HG03571 (cell line): ENCODE results near the gene MGLL.
"Not testable (repeated sequence)": the region's sequence is repeated elsewhere in the genome, so short reads cannot be mapped to it uniquely, and the experiment has no call there.

ENCODE experiments used
- ATAC-seq: cut with Tn5 transposase; IDR thresholded peaks from one replicate; pipeline ENCODE4 v1.9.1; 2021; ENCODE audit not compliant: unreplicated experiment

Gene MGLL

DNA sequence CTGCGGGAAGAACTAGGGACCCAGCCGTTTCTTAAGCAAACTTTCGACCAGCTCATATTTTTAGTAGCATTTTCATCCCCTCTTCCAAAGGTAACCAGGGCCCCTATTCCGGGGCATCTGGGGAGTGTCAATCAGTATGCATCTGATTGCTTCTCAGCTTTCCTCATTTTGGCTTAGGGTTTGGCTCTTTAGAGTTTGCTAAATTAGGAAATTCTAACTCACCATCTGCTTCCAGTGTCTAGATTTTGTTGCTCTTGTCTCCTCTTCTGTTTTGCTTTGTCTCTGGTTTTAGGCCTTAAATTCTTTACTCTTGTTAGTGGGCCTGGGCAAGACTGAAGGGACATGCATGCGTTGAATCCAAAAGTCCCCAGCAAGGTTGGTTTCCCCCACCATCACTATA lies 159.2 kb downstream of the MGLL start:
- no peak for ATAC-seq

DNA sequence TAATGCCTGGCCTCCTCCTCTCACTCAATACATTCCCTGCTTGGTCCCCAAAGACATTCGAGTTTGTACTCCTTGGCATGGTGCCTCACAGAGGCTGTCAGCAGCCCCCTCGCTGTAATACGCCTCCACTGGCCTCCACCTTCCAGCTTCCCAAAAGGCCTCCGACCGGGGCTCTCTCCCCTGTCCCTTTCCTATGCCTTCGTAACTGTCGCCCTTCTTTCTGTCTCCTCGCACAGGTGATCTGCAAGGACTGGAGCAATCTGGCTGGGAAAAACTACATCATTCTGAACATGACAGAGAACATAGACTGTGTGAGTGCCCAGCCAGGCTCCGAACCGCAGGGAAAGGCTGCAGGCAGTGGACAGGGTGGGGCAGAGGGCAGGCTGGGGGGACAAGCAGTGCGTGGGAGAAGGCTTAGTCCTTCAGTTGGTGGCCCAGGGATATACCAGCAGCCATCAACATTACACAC lies 160.3 kb downstream of the MGLL start:
- no peak for ATAC-seq

DNA sequence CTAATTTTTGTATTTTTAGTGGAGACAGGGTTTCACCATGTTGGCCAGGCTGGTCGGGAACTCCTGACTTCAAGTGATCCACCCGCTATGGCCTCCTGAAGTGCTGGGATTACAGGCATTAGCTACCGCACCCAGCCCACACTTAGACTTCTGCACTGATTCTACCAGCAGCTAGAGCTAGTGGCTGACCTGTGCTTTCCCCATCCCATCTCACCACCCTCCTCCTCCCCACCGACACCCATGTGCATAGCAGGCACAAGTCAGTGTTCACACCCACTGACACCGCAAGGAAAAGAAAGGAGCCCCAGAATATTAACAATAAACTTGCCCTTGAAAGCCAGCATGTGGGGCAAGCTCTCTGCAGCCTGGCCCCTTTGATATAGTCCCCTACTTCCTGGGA lies 160.7 kb downstream of the MGLL start:
- no peak for ATAC-seq

DNA sequence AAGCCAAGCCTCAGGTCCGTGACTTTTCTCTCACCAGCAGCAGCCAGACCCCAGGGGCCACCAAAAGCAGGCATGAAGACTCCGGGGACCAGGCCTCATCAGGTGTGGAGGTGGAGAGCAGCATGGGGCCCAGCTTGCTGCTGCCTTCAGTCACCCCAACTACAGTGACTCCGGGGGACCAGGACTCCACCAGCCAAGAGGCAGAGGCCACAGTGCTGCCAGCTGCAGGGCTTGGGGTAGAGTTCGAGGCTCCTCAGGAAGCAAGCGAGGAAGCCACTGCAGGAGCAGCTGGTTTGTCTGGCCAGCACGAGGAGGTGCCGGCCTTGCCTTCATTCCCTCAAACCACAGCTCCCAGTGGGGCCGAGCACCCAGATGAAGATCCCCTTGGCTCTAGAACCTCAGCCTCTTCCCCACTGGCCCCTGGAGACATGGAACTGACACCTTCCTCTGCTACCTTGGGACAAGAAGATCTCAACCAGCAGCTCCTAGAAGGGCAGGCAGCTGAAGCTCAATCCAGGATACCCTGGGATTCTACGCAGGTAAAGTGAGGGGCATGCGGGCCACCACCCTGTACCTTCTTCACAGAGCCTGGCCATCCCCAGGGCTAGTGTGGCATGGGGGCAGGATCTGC lies 161.6 kb downstream of the MGLL start:
- ATAC-seq: no peak

DNA sequence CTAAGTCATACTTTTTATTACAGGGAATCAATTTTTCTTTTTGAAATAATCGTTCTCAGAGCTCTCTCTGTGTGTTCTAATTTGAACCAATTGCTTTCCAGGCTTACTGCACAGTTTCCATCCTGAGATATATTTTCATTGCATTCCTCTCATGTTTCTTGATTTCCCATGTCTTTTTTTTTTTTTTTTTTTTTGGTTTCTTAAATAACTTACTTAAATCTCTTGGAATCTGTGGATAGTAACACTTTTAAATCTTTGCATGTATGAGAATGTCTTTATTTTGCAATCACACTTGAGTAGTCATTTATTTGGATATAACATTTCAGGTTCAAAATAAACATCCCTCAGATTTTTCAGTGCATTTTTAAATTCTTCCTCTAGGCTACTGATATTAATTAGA lies 164.1 kb downstream of the MGLL start:
- no peak for ATAC-seq

DNA sequence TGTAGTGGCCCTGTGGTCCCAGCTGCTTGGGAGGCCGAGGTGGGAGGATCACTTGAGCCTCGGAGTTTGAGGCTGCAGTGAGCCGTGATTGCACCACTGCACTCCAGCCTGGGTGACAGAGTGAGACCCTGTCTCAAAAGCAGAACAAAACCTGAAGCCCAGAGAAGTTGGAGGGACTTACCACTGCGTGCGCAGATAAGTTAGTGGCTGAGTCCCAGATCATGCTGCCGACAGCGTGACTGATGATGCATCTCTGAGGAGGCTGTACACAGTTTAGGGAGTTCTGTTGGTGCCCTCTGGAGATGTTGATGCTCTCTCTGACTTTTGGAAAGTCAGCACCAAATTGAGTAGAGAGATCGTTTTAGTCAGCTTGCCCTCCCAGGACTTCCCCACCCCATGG lies 165.4 kb downstream of the MGLL start:
- no peak for ATAC-seq

DNA sequence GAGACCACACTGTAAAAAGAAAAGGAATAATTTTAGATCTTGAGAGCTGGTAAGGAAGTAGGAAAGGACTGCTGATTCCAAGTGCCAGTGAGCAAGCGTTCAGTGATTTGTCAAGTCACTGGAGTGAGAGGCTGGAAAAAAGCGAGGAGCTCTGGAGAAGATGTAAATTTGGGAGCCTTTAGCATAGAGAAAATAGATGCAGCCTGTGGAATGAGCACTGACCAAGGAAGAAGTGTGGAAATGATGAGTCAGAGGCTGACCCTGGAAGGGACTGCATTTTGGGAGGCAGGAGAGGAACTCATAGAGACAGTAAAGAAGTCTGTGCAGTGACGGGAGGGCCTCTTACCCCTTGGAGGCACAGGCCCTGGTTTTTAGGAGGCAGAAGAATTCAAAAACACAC lies 166.7 kb downstream of the MGLL start:
- no peak for ATAC-seq

DNA sequence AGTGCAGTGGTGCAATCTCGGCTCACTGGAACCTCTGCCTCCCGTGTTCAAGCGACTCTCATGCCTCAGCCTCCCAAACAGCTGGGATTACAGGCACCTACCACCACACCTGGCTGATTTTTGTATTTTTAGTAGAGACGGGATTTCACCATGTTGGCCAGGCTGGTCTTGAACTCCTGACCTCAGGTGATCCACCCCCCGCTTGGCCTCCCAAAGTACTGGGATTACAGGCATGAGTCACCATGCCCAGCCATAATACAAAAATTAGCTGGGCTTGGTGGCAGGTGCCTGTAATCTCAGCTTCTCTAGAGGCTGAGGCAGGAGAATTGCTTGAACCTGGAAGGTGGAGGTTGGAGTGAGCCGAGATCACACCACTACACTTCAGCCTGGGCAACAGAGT lies 167.3 kb downstream of the MGLL start:
- not testable (repeated sequence) for ATAC-seq

DNA sequence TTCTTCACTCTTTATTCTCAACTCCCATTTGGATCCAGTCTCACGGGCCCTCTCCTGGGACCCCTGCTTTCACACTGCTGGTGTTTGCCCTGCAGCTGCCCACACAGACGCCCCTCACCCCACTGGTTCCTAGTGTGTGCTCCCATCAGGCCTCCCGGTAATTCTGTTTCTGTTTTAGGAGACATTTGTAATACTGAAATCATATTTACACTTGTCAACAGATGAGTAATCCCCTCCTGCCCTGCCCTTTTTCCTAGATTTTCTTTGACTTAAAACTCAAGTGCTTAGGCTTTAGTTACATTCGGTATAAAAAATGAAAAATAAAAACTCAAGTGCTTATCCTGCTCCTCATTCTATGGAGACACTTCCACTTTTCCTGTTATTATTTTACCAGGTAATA lies 167.9 kb downstream of the MGLL start:
- no peak for ATAC-seq

DNA sequence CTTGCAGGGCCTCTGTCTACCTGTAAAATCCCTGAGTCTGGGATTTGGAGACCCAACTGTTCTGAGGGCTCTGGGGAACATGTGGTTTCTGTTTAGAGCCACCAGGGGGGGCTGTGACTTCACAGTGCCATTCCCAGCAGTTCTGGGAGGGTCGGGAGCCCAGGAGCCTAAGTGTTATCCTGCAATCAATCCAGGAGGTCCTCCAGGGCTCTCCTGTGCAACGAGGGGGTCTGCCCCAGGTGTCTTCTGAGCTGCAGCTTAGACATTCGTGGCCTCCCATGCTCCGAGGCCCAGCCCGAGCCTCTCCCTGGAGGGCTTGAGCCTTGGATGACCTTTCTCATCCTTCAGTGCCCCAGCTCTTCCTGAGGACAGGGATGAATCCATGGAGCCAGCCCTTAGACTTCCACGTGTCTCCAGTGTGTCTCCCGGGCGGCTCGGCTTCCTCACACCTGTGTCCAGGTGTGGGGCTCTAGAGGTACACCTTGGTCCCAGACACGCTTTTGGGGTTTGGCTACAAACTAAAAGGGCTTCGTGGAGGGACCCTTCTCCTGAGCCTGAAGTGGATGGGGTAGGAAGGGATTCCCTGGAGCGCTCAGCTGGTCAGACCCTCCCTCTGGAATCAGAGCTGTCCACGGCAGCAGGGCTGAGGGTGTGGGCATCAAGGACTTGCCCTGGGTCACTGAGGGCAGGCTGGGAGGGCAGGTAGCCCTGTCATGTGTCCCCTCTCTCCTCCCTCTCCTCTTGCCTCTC lies 169.9 kb downstream of the MGLL start:
- ATAC-seq: no peak

DNA sequence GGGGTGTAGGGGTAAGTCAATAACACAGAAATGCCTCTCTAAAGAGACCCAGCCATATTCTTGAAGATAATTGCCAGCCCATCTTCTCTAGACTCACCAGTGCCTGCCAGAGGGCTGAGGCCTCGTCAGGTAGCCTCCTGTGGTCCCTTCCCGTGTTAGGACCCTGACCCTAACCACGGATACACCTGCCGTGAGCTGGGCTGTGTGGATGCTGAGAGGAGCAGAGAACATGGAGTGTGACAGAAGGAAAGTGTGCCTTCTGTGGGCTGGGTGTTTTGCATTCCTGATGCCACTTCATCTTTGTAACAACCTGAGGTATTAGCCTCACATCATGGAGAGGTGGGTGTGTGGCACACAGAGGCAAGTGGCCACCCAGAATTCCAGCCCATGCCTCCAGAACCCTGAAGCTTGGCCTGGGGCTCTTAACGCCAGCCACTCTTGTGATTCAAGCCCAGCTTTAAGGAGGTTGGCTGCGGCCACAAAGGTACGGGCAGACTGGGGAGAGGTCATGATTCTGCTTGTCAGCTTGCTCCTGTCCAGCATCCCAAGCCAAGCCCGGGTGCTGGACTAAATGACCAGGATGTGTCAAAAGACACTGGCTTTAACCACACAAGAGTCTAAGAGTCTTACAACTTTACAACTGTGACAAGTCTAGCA lies 170.7 kb downstream of the MGLL start:
- no peak for ATAC-seq

DNA sequence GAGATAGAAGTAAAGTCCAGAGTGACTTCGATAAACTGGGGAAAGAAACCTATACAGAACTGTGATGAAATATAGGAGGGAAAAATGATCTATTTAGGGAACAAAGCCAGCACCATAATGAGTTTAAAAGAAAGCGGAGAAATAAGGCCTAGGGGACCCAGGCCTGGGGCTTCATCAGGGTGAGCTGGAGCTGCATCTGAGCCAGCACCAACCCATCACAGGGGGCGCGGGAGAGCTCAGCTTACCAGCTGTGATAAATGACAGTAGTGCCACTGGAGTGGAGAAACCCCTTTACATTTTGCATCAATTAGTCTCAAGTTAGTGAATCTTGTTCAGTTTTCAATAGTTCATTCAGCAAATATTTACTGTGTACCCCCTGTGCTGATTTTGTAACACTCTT lies 172.1 kb downstream of the MGLL start:
- no peak for ATAC-seq

DNA sequence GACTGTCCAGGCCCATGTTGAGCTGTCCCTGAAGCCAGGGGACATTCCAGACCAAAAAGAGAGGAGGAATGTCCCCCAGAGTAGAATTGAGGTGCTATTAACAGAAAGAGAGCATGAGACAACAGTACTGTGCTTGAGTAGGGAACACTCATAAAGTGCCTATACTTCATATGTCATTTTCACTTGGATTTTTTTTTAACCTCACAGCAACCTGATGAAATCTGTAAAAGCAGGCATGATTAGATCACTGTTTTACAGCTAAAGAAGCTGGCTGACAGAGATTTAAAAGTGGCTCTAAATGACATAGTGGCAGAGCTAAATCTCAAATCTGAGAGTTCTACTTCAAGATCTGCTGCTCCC lies 174.5 kb downstream of the MGLL start:
- ATAC-seq: no peak

DNA sequence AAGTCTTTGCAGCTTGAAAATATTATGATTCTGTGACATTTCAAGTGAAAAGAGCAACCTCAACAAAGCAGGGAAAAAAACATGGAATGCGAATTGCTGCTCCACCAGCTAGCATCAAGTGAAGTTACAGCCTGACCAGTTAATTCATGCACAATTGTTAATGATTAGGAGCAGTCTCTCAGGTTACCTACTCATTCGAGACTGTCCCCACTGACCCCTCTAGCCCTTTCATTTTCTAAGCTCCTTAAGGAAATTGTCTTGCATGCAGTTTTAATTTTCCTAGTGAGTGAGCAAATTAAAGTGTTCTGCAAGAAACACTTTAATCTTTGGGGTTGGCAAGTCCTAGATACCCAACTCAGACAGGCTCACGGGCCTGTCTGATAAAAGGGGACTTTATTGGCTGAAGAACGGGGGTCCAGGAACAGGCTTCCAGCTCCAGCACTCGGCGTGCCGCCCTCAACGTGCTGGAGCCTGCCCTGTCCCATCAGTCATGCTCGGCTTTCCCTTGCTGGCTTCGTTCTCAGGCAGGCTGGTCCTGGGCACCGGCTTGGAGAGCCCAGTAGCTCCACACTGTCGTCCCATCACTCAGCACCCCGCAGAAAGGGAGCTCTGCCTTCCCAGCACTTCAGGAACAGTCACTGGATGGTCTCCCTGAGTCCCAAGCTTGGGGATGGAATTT lies 175.0 kb downstream of the MGLL start:
- no peak for ATAC-seq

DNA sequence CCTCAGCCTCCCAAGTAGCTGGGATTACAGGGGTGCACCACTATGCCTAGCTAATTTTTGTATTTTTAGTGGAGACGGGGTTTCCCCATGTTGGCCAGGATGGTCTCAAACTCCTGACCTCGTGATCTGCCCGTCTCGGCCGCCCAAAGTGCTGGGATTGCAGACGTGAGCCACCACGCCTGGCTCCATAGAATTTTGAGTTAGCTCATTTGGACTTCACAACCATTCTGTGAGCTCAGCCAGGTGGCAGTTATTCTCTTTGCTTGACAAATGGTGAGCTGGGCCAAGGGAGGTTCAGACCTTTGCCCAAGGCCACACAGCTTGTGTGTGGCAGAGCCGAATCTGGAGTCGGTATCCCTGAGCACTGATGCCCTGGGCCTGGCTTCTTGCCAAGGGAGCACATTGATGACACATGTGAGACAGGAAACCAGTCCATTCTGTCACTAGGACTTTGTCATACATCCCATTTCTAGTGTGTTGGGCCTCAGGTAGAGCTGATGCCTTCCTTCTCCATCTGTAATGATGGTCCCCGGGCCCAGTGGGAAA lies 175.7 kb downstream of the MGLL start:
- no peak for ATAC-seq

DNA sequence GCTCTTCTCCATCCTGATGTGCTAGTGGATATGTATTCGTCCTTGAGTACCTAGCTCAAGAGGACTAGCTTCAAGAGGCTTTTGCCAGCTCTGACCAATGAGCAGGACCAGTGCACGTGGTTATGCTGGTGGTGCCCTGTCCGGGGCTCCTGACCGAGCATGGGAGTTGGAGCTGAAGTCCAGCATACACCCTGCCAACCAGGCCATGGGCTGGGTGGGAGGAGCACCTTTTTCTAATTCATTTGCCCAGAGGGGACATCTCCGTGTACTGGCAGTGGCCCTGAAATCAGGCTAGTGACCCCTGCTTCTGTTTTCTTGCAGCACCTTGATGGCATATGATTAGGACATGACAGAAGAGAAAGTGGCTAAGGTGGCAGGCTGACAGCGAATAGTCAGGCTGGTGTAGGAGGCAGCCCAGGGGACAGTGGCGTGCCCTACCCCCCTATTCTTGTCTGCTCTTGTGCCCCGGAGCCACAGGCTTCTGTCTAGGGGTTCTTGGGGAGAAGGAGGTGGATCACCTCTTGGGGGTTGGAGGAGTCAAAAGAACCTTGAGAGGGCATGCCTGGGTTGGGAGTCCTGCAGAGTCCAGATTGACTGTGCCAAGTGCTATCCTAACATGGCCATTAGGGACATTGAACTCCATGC lies 176.8 kb downstream of the MGLL start:
- ATAC-seq: no peak

DNA sequence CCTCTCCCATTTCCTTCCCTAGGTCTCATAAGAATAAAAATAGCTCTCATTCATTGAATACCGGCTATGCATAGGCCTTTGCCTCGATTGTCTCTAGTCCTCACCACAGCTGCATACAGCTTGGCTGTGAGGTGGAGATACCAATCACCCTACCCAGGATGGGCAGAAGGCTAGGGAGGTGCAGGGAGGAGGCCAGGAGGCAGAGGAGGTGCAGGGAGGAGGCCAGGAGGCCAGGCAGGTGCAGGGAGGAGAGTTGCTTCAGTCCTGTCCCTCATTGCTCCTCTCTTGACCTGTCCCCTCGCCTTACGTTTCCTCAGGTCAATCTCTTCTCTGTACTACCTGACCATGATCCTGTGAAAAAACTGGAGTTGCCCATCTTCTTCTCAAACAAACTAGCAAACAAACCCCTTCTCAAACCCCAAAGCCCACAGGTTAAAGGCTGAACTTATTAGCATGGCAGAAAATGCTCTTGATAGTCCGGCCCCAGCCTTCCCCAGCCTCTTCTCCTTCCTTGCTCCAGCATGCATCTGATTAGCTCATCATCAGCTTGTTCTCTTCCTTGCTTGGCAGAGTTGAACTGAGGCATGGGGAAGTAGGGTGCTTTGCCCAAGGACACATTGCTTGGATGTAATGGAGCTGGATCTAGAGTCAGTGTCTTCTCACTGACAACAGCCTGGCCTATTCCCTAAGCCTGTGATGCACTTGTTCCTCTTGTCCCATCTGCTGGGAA lies 177.5 kb downstream of the MGLL start:
- ATAC-seq: no peak

DNA sequence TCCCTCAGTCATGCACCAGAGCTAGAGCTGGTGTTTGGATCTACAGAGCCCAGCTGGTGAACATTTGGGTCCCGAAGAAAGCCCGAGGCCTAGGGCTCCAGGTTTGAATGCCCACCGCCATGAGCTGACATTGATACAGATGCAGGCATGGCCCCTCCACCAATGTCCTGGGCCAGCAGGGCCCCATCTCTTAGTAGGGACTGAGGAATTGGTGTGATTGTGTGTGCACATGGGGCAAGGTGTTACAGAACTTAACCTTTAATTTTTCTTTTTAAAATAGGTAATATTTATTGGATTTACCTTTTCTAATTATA lies 182.3 kb downstream of the MGLL start:
- no peak for ATAC-seq

DNA sequence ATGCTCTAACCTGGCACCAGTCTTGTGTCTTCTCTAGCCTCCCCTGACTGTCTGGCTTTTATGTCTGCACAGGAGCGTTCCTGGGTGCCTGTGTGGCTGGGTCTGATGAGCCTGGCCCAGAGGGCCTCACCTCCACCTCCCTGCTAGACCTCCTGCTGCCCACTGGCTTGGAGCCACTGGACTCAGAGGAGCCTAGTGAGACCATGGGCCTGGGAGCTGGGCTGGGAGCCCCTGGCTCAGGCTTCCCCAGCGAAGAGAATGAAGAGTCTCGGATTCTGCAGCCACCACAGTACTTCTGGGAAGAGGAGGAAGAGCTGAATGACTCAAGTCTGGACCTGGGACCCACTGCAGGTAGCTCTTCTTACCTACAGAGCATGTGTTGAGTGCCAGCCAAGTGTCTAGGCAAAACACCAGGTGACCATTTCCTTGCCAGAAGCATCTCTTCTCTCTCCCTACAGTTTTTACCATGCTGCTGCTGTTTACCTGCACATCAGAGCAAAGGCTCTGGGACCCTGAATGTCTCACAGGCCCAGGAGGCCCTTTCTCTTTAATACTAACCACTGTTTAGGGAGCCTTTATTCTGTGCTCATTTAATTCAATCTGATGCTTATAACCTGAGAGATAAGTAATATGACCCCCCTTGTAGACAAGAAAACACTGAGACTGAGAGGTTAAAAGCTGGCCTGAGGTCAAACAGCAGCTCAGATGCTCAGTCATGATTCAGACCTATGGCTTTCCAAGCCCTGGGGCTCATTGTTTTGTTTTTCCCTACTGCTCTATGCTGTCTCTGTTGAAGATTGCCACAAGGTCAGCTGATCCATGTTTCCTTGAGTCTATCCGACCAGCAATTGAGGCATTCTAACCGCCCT lies 182.9 kb downstream of the MGLL start:
- no peak for ATAC-seq
